Hepatocyte (in vitro differentiated cells): ENCODE data around the gene TUBGCP2. TPM values are rescaled to one million over a fixed set of nuclear protein-coding genes. Genes with fewer than 3 reads are reported as not detected.

Experiments used
- DNase-seq: peaks from one replicate; pipeline ENCODE4 v3.0.0-alpha.2; 2016; ENCODE audit warnings: low spot score
- H2AFZ ChIP-seq: fragments of 200-600 bp; sonication (generic); 2 replicates; pipeline ENCODE4 v1.6.0; 2016; ENCODE audit warnings: antibody characterized with exemption, mild to moderate bottlenecking
- H3K27ac ChIP-seq: fragments of 200-600 bp; sonication (generic); 2 replicates; pipeline ENCODE4 v1.5.1; 2016; ENCODE audit warnings: mild to moderate bottlenecking
- H3K27me3 ChIP-seq: fragments of 200-600 bp; sonication (generic); 2 replicates; pipeline ENCODE4 v1.6.1; 2016
- H3K36me3 ChIP-seq: fragments of 200-600 bp; sonication (generic); replicated peaks from 2 replicates; pipeline ENCODE4 v1.5.1; 2016; ENCODE audit warnings: low read depth; ENCODE audit not compliant: insufficient read depth
- H3K4me1 ChIP-seq: fragments of 200-600 bp; sonication (generic); 2 replicates; pipeline ENCODE4 v1.5.1; 2016; ENCODE audit warnings: mild to moderate bottlenecking, moderate library complexity; ENCODE audit not compliant: insufficient read depth
- H3K4me2 ChIP-seq: fragments of 200-600 bp; sonication (generic); 2 replicates; pipeline ENCODE4 v1.6.0; 2016
- H3K4me3 ChIP-seq: fragments of 200-600 bp; sonication (generic); 2 replicates; pipeline ENCODE4 v1.5.1; 2016; ENCODE audit warnings: mild to moderate bottlenecking
- H3K79me2 ChIP-seq: fragments of 200-600 bp; sonication (generic); 2 replicates; pipeline ENCODE4 v1.6.0; 2017; ENCODE audit warnings: mild to moderate bottlenecking
- H3K9me2 ChIP-seq: fragments of 200-600 bp; sonication (generic); replicated peaks from 2 replicates; pipeline ENCODE4 v1.6.0; 2017; ENCODE audit warnings: mild to moderate bottlenecking; ENCODE audit not compliant: insufficient read depth
- H3K9me3 ChIP-seq: fragments of 200-600 bp; sonication (generic); 2 replicates; pipeline ENCODE4 v1.5.1; 2016; ENCODE audit warnings: low read depth, mild to moderate bottlenecking
- H4K20me1 ChIP-seq: fragments of 200-600 bp; sonication (generic); 2 replicates; pipeline ENCODE4 v1.6.0; 2016; ENCODE audit warnings: mild to moderate bottlenecking; ENCODE audit not compliant: insufficient read depth, poor library complexity, severe bottlenecking
- CTCF ChIP-seq: fragments of 200-600 bp; sonication (generic); IDR thresholded peaks from 2 replicates; pipeline ENCODE4 v1.5.1; 2016; ENCODE audit warnings: antibody characterized with exemption, mild to moderate bottlenecking; ENCODE audit not compliant: poor library complexity
- EZH2 ChIP-seq: fragments of 200-600 bp; sonication (generic); IDR thresholded peaks from 2 replicates; pipeline ENCODE4 v1.6.1; 2016; ENCODE audit warnings: antibody characterized with exemption, mild to moderate bottlenecking, borderline replicate concordance
- EZH2phosphoT487 ChIP-seq: fragments of 200-600 bp; sonication (generic); IDR thresholded peaks from one replicate; pipeline ENCODE4 v1.6.1; 2018; ENCODE audit warnings: antibody characterized with exemption, mild to moderate bottlenecking, low read depth, moderate library complexity; ENCODE audit not compliant: unreplicated experiment, severe bottlenecking
- WGBS: methylation state at CpG from one replicate; pipeline ENCODE4 v1.1.6; 2016; ENCODE audit warnings: low lambda C conversion rate; ENCODE audit errors: missing lambda C conversion rate; 5-methylcytosine and 5-hydroxymethylcytosine counted together
- polyA plus RNA-seq: library from polyadenylated mRNA; unstranded; fragments of >200 nt; fragmentation: Nextera tagmentation; extraction: Ambion mirVana; gene quantifications from 2 replicates; pipeline ENCODE4 v1.2.1, GENCODE V29; 2016
- total RNA-seq: library from RNA; depleted of rRNA; stranded (reverse); fragments of >200 nt; gene quantifications from 2 replicates; pipeline ENCODE4 v1.2.3, GENCODE V29; 2014

Gene TUBGCP2
- total and polyA plus RNA-seq, 2 experiments from 2014 or later, result 44.8 to 51.5 TPM

GRCh38 chr10:133245439-133246235 is 63.0 kb downstream of the TUBGCP2 start:
- Histone ChIP-seq H3K4me2 (peak overlapping the region; percentile 56), H3K4me1 (peaks cover 11% of the 10 kb centered on the region), H3K4me3 (no peak overlapping the region), H3K36me3 (no peaks in the 10 kb centered on the region), H2AFZ (no peak overlapping the region), H4K20me1 (no peaks in the 10 kb centered on the region), H3K9me2 (no peaks in the 10 kb centered on the region), H3K27ac (peak overlapping the region; percentile 72), H3K9me3 (no peaks in the 10 kb centered on the region), H3K27me3 (no peaks in the 10 kb centered on the region), H3K79me2 (no peaks in the 10 kb centered on the region)
- TF ChIP-seq CTCF (no peak), EZH2 (no peak), EZH2phosphoT487 (no peak)
- peak; percentile 86 for DNase-seq
- WGBS, result 62% methylated on average over 21 of the region's 33 CpGs

DNA sequence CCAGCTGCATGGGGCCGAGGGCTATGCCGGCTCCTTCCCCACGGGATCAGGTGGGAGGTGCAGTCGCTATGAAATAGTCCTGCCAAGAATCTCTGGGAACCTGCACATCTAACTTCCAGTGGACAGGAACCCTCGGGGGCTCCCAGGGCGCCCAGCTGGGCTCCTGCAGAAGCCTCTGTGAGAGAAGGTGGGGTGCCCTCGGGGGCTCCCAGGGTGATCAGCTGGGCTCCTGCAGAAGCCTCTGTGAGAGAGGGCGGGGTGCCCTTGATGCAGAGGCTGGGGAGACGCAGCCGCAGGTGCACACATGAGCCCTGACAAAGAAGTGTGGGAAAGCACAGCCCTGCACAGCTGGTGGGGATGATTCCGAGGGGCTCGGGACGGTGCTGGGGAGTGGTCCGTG is 65.1 kb downstream of the TUBGCP2 start:
- no peaks in the 10 kb centered on the region for H3K9me2 ChIP-seq
- DNase-seq, result no peak
- WGBS, result 88% methylated on average over 14 of the region's 14 CpGs
- no peak overlapping the region for H3K27ac ChIP-seq
- no peak overlapping the region for H3K4me2 ChIP-seq
- H3K79me2 ChIP-seq, result no peaks in the 10 kb centered on the region
- no peaks in the 10 kb centered on the region for H3K36me3 ChIP-seq
- H3K9me3 ChIP-seq, result no peaks in the 10 kb centered on the region
- H2AFZ ChIP-seq, result no peak overlapping the region
- TF ChIP-seq CTCF, result no peak
- no peak for TF ChIP-seq EZH2phosphoT487
- no peak for TF ChIP-seq EZH2
- H3K4me1 ChIP-seq, result peaks cover 11% of the 10 kb centered on the region
- no peak overlapping the region for H3K4me3 ChIP-seq
- peaks cover 10% of the 10 kb centered on the region for H3K27me3 ChIP-seq
- H4K20me1 ChIP-seq, result no peaks in the 10 kb centered on the region

DNA sequence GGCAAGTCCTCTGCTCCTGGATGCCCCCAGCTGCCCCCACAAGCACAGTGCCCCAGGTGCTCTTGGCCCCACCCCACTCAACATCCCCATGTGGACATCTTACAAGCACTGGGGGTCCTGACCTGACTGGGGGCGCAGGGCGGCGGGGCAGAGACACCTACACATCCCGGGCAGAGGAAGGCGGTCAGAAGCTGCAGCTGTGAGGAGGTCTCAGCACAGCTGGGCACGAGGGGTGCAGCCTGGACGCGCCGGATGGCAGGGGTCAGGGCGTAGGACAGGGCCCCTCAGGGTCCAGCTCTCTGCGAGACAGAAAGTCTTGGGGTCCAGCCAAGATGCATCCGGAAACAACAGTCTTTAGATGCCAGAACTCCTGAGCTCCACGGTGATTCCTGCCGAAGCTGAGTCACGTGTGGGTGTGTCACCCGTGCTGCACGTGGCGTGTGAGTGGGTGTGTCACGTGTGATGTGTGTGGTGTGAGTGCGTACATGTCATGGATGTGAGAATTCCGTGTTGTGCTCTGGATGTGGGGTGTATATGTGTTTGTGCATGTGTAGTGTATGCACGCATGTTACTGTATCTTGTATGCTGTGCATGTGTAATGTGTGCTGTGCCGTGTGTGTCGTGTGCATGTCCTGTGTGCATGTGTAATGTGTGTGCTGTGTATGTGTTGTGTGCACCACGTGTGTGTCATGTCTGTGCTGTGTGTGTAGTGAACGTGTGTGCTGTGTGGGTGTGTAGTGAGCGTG is 65.9 kb downstream of the TUBGCP2 start:
- Histone ChIP-seq H3K9me2 (no peaks in the 10 kb centered on the region), H3K79me2 (no peaks in the 10 kb centered on the region), H3K27ac (no peak overlapping the region), H3K4me2 (no peak overlapping the region), H3K9me3 (no peaks in the 10 kb centered on the region), H3K36me3 (no peaks in the 10 kb centered on the region), H4K20me1 (no peaks in the 10 kb centered on the region), H3K4me3 (no peak overlapping the region), H3K27me3 (peaks cover 18% of the 10 kb centered on the region), H3K4me1 (peaks cover 12% of the 10 kb centered on the region), H2AFZ (no peak overlapping the region)
- TF ChIP-seq EZH2phosphoT487, result no peak
- TF ChIP-seq CTCF, result no peak
- TF ChIP-seq EZH2, result no peak
- 88% methylated on average over 27 of the region's 27 CpGs for WGBS
- no peak for DNase-seq
